CD4-positive, alpha-beta T cell treated with Interleukin-4 for 4 hours (primary cell): Measurements from ENCODE around the gene GGTA1.
A peak's percentile ranks its signal among the peaks of the same experiment; 100 is the strongest.
"Not testable (repeated sequence)": the region's sequence is repeated elsewhere in the genome, so short reads cannot be mapped to it uniquely, and the experiment has no call there.

Experiments
- DNase-seq: peaks from one replicate; pipeline ENCODE4 v3.0.0-alpha.2; 2020

GGTA1 gene

GRCh38 chr9:121498487-121499176 lies 1.0 kb downstream of the GGTA1 start:
- DNase-seq, result no peak

GRCh38 chr9:121498150-121498486 lies 1.5 kb downstream of the GGTA1 start:
- DNase-seq, result peak; percentile 46

GRCh38 chr9:121495976-121496375 lies 3.7 kb downstream of the GGTA1 start:
- no peak for DNase-seq

GRCh38 chr9:121494192-121494591 lies 5.5 kb downstream of the GGTA1 start:
- no peak for DNase-seq

- DNase-seq, result no peak
Observed at GRCh38 chr9:121491111-121491510, 8.5 kb downstream of the GGTA1 start.

GRCh38 chr9:121489344-121489743 lies 10.3 kb downstream of the GGTA1 start:
- no peak for DNase-seq

GRCh38 chr9:121486043-121486442 lies 13.6 kb downstream of the GGTA1 start:
- no peak for DNase-seq

- DNase-seq, result no peak
Observed at GRCh38 chr9:121485623-121486022, 14.0 kb downstream of the GGTA1 start.

GRCh38 chr9:121484651-121485446 lies 14.8 kb downstream of the GGTA1 start:
- no peak for DNase-seq

- DNase-seq, result no peak
Observed at GRCh38 chr9:121483473-121484031, 16.1 kb downstream of the GGTA1 start.

GRCh38 chr9:121483049-121483448 lies 16.6 kb downstream of the GGTA1 start:
- no peak for DNase-seq

GRCh38 chr9:121478816-121479676 lies 20.6 kb downstream of the GGTA1 start:
- DNase-seq, result no peak

GRCh38 chr9:121476156-121476555 lies 23.5 kb downstream of the GGTA1 start:
- DNase-seq, result no peak

GRCh38 chr9:121474231-121474947 lies 25.3 kb downstream of the GGTA1 start:
- DNase-seq, result no peak

GRCh38 chr9:121473229-121473628 lies 26.4 kb downstream of the GGTA1 start:
- DNase-seq, result no peak

- DNase-seq, result no peak
Observed at GRCh38 chr9:121472446-121472845, 27.2 kb downstream of the GGTA1 start.

- DNase-seq, result no peak
Observed at GRCh38 chr9:121466142-121466541, 33.5 kb downstream of the GGTA1 start.

- DNase-seq, result no peak
Observed at GRCh38 chr9:121464968-121465367, 34.7 kb downstream of the GGTA1 start.

GRCh38 chr9:121463026-121463807 lies 36.4 kb downstream of the GGTA1 start:
- DNase-seq, result no peak

GRCh38 chr9:121459513-121459912 lies 40.1 kb downstream of the GGTA1 start:
- DNase-seq, result no peak

GRCh38 chr9:121458449-121458848 lies 41.2 kb downstream of the GGTA1 start:
- DNase-seq, result not testable (repeated sequence)
